ENCODE measurements around the gene DNM2. TPM values are rescaled to one million over a fixed set of nuclear protein-coding genes. Genes with fewer than 3 reads are reported as not detected.
A peak's percentile ranks its signal among the peaks of the same experiment; 100 is the strongest.
"Not testable (repeated sequence)": the region's sequence is repeated elsewhere in the genome, so short reads cannot be mapped to it uniquely, and the experiment has no call there.

The DNM2 gene
- total and polyA plus RNA-seq, 8 donors = 77.8 to 541 (median 277) TPM

GRCh38 chr19:10874024-10874423 is 156.1 kb downstream of the DNM2 start:
- DNase-seq = no peak
- no peaks in the 10 kb centered on the region for H3K9me3 ChIP-seq
- intact Hi-C loops (cut with DNase I; ENCODE audit: low total_unique reads) = loop anchor here (10.0 kb wide), 1 partner anchor 51 kb away; the partner anchor contains the start of genes TIMM29 and YIPF2
- peaks cover 16 to 67% (median 62%) of the 10 kb centered on the region in 4 donors for H3K4me1 ChIP-seq
- H3K27ac ChIP-seq = peak overlapping the region in 1 of 5 donors; percentile 8
- WGBS, 5 donors = 97 to 100% (median 100%) methylated on average over 1 of the region's 1 CpG
- no peaks in the 10 kb centered on the region for H3K36me3 ChIP-seq
- no peak overlapping the region for H3K4me3 ChIP-seq
- no peak for TF ChIP-seq POLR2AphosphoS5 (IDR thresholded peaks at IDR 0.05)
- no peak for TF ChIP-seq EP300 (IDR thresholded peaks at IDR 0.05)
- no peak for TF ChIP-seq POLR2A (IDR thresholded peaks at IDR 0.05)
- no peak for TF ChIP-seq CTCF (IDR thresholded peaks at IDR 0.05)
- H3K27me3 ChIP-seq = no peaks in the 10 kb centered on the region

GRCh38 chr19:10876459-10877240 is 158.8 kb downstream of the DNM2 start:
- no peak overlapping the region for H3K4me3 ChIP-seq
- peak overlapping the region in 4 of 5 donors; percentile 10 to 69 (median 54) for H3K27ac ChIP-seq
- H3K27me3 ChIP-seq = no peaks in the 10 kb centered on the region
- no peaks in the 10 kb centered on the region for H3K36me3 ChIP-seq
- no peak for DNase-seq
- 65 to 80% (median 79%) methylated on average over 10 of the region's 10 CpGs for WGBS, 5 donors
- TF ChIP-seq EP300 (IDR thresholded peaks at IDR 0.05) (no peak), POLR2AphosphoS5 (IDR thresholded peaks at IDR 0.05) (no peak), CTCF (IDR thresholded peaks at IDR 0.05) (no peak), POLR2A (IDR thresholded peaks at IDR 0.05) (no peak)
- intact Hi-C loops (cut with DNase I; ENCODE audit: low total_unique reads) = loop anchor here (10.0 kb wide), 1 partner anchor 48 kb away; the partner anchor contains the start of genes TIMM29 and YIPF2
- H3K9me3 ChIP-seq = no peaks in the 10 kb centered on the region
- H3K4me1 ChIP-seq = peaks cover 19 to 76% (median 67%) of the 10 kb centered on the region in 4 donors

GRCh38 chr19:10877608-10878007 is 159.7 kb downstream of the DNM2 start:
- H3K36me3 ChIP-seq, H3K9me3 ChIP-seq, H3K27me3 ChIP-seq, DNase-seq, H3K4me3 ChIP-seq: not testable (repeated sequence)
- peaks cover 19 to 76% (median 62%) of the 10 kb centered on the region in 4 donors for H3K4me1 ChIP-seq
- WGBS, 5 donors = 90 to 98% (median 97%) methylated on average over 9 of the region's 9 CpGs
- H3K27ac ChIP-seq = peak overlapping the region in 3 of 5 donors; percentile 41 to 69 (median 54)
- intact Hi-C loops (cut with DNase I; ENCODE audit: low total_unique reads) = loop anchor here (10.0 kb wide), 1 partner anchor 47 kb away; the partner anchor contains the start of genes TIMM29 and YIPF2

- no peak for TF ChIP-seq EP300 (IDR thresholded peaks at IDR 0.05)
- no peak for TF ChIP-seq POLR2A (IDR thresholded peaks at IDR 0.05)
- no peak for TF ChIP-seq CTCF (IDR thresholded peaks at IDR 0.05)
- TF ChIP-seq POLR2AphosphoS5 (IDR thresholded peaks at IDR 0.05) = no peak
- Histone ChIP-seq H3K4me1 (peaks cover 12 to 74% (median 56%) of the 10 kb centered on the region in 4 donors), H3K36me3 (peaks cover 0 to 6% (median 3%) of the 10 kb centered on the region in 4 donors), H3K27me3 (no peaks in the 10 kb centered on the region), H3K4me3 (no peak overlapping the region), H3K9me3 (no peaks in the 10 kb centered on the region), H3K27ac (peak overlapping the region in 2 of 5 donors; percentile 41 to 69)
- intact Hi-C loops (cut with DNase I; ENCODE audit: low total_unique reads) = loop anchor here (10.0 kb wide), 1 partner anchor 47 kb away; the partner anchor contains the start of genes TIMM29 and YIPF2
- DNase-seq = no peak
- WGBS, 5 donors = 68 to 86% (median 77%) methylated on average over 3 of the region's 3 CpGs
Measured at GRCh38 chr19:10878253-10878652, 160.4 kb downstream of the DNM2 start.

Small RNAs within 50 kb of the gene (small RNA-seq; reads per million reads assigned to genes)
- gene MIR199A1 = 0 to 0.20 (median 0.08) reads per million in 4 donors
- gene MIR4748 = 0 reads per million in 4 donors
- 0 reads per million in 4 donors for gene MIR638
- gene MIR6793 = 0 to 0.77 (median 0.30) reads per million in 4 donors

Other genes starting within 250 kb of the DNM2 start
- gene KEAP1, start 214.7 kb upstream of the DNM2 start, total RNA-seq = 10 to 100 TPM; 15.8 to 84.9 (median 24.6) TPM
- gene KEAP1, start 214.7 kb upstream of the DNM2 start, polyA plus RNA-seq = 10 to 100 TPM; 49.6 to 88.1 (median 52.3) TPM
- gene S1PR5, start 200.6 kb upstream of the DNM2 start, total RNA-seq = under 1 TPM in 1 of 5 donors, not detected in 4; 0.73 TPM
- 10 to 100 TPM in 1 of 3 donors, under 1 TPM in 1, not detected in 1; 0.19 to 13.3 TPM for gene S1PR5, start 200.6 kb upstream of the DNM2 start, polyA plus RNA-seq
- 100 to 1,000 TPM in 1 of 5 donors, 10 to 100 TPM in 3, 1 to 10 TPM in 1; 2.3 to 336 (median 26.2) TPM for gene ATG4D, start 174.2 kb upstream of the DNM2 start, total RNA-seq
- gene ATG4D, start 174.2 kb upstream of the DNM2 start, polyA plus RNA-seq = 10 to 100 TPM; 26.3 to 48.9 (median 27.2) TPM
- 100 to 1,000 TPM in 1 of 5 donors, 10 to 100 TPM in 3, 1 to 10 TPM in 1; 4.2 to 116 (median 18.7) TPM for gene KRI1, start 152.1 kb upstream of the DNM2 start, total RNA-seq
- 10 to 100 TPM; 11.8 to 35.1 (median 12.5) TPM for gene KRI1, start 152.1 kb upstream of the DNM2 start, polyA plus RNA-seq
- 1 to 10 TPM in 3 of 5 donors, not detected in 2; 4.1 to 8.8 (median 5.5) TPM for gene CDKN2D, start 149.1 kb upstream of the DNM2 start, total RNA-seq
- 10 to 100 TPM in 1 of 3 donors, 1 to 10 TPM in 2; 8.1 to 11.8 (median 9.3) TPM for gene CDKN2D, start 149.1 kb upstream of the DNM2 start, polyA plus RNA-seq
- gene AP1M2, start 130.8 kb upstream of the DNM2 start, total RNA-seq = 100 to 1,000 TPM in 1 of 5 donors, 10 to 100 TPM in 4; 11.7 to 687 (median 61.0) TPM
- 100 to 1,000 TPM in 2 of 3 donors, 10 to 100 TPM in 1; 74.6 to 116 (median 112) TPM for gene AP1M2, start 130.8 kb upstream of the DNM2 start, polyA plus RNA-seq
- gene SLC44A2, start 92.5 kb upstream of the DNM2 start, total RNA-seq = 100 to 1,000 TPM in 3 of 5 donors, 10 to 100 TPM in 2; 58.0 to 161 (median 101) TPM
- gene SLC44A2, start 92.5 kb upstream of the DNM2 start, polyA plus RNA-seq = 10 to 100 TPM; 26.1 to 66.9 (median 64.4) TPM
- 100 to 1,000 TPM in 3 of 5 donors, 10 to 100 TPM in 2; 65.3 to 381 (median 142) TPM for gene ILF3, start 63.7 kb upstream of the DNM2 start, total RNA-seq
- gene ILF3, start 63.7 kb upstream of the DNM2 start, polyA plus RNA-seq = 10 to 100 TPM; 33.5 to 84.2 (median 49.8) TPM
- 100 to 1,000 TPM in 2 of 5 donors, 10 to 100 TPM in 3; 21.7 to 104 (median 66.5) TPM for gene QTRT1, start 16.6 kb upstream of the DNM2 start, total RNA-seq
- gene QTRT1, start 16.6 kb upstream of the DNM2 start, polyA plus RNA-seq = 100 to 1,000 TPM; 113 to 153 (median 115) TPM
- gene TMED1, start 118.1 kb downstream of the DNM2 start, total RNA-seq = 10 to 100 TPM in 4 of 5 donors, under 1 TPM in 1; 0.58 to 45.2 (median 20.4) TPM
- 10 to 100 TPM; 17.9 to 24.5 (median 21.9) TPM for gene TMED1, start 118.1 kb downstream of the DNM2 start, polyA plus RNA-seq
- 1 to 10 TPM in 2 of 5 donors, not detected in 3; 1.8 to 2.2 TPM for gene C19orf38, start 130.3 kb downstream of the DNM2 start, total RNA-seq
- 1 to 10 TPM in 1 of 3 donors, under 1 TPM in 2; 0.92 to 1.2 (median 1.00) TPM for gene C19orf38, start 130.3 kb downstream of the DNM2 start, polyA plus RNA-seq
- gene CARM1, start 153.5 kb downstream of the DNM2 start, total RNA-seq = 10 to 100 TPM in 4 of 5 donors, 1 to 10 TPM in 1; 5.2 to 21.0 (median 15.6) TPM
- gene CARM1, start 153.5 kb downstream of the DNM2 start, polyA plus RNA-seq = 10 to 100 TPM; 15.1 to 19.2 (median 18.2) TPM
- 10 to 100 TPM in 4 of 5 donors, under 1 TPM in 1; 0.58 to 72.3 (median 52.6) TPM for gene YIPF2, start 210.6 kb downstream of the DNM2 start, total RNA-seq
- gene YIPF2, start 210.6 kb downstream of the DNM2 start, polyA plus RNA-seq = 10 to 100 TPM; 19.1 to 28.6 (median 28.6) TPM
- gene TIMM29, start 210.7 kb downstream of the DNM2 start, total RNA-seq = 100 to 1,000 TPM in 1 of 5 donors, 10 to 100 TPM in 3, 1 to 10 TPM in 1; 9.8 to 294 (median 34.4) TPM
- gene TIMM29, start 210.7 kb downstream of the DNM2 start, polyA plus RNA-seq = 10 to 100 TPM; 14.3 to 18.6 (median 14.3) TPM
- gene SMARCA4, start 243.0 kb downstream of the DNM2 start, total RNA-seq = 100 to 1,000 TPM in 1 of 5 donors, 10 to 100 TPM in 4; 28.6 to 158 (median 74.5) TPM
- gene SMARCA4, start 243.0 kb downstream of the DNM2 start, polyA plus RNA-seq = 10 to 100 TPM; 41.5 to 77.2 (median 47.4) TPM